ENCODE results near the gene ENO1. TPM values are rescaled to one million over a fixed set of nuclear protein-coding genes. Genes with fewer than 3 reads are reported as not detected.
A peak's percentile ranks its signal among the peaks of the same experiment; 100 is the strongest.

The ENO1 gene
- total RNA-seq, 1 donor from 2014 or later: 828 TPM

DNA sequence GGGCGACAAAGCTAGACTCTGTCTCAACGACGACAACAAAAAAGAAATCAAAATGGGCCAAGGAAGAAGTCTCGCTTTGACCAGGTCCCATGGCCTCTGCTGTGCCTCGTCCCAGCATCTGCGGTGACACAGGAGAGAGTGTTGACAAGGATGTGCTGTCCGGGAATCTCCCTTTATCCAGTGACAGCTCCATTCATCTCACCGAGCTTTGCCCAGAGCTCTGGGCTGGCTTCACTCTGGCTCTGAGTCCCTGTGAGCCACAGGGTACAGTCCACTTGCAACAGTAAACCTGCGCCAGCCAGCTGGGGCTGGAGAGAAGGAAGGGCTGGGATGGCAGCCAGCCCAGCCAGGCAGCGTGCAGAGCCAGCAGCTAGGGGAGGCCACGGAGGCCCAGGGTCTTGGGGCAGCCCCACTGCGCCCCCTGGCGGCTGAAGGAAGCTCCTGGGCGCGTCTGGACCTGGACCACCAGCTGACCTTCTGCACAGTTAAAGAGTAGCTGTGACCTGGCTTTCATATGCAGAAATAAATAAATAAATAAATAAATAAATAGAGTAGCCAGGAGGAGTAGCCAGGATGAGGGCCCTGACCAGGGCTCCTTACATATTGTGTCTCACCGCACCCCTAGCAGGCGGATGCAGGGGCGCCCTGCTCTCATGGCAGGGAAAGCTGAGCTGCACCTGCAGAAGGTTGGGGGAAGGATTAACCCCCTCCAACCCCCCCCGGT, 29.7 kb downstream of the ENO1 start:
- peak; percentile 88 for DNase-seq (ENCODE audit: extremely low spot score, unreplicated experiment)
- H3K4me3 Mint-ChIP-seq: no peak overlapping the region
- H3K4me1 Mint-ChIP-seq (ENCODE audit: unreplicated experiment): peaks cover 20% of the 10 kb centered on the region
- no peak overlapping the region for H3K27ac Mint-ChIP-seq
- TF ChIP-seq, protein P1, sequence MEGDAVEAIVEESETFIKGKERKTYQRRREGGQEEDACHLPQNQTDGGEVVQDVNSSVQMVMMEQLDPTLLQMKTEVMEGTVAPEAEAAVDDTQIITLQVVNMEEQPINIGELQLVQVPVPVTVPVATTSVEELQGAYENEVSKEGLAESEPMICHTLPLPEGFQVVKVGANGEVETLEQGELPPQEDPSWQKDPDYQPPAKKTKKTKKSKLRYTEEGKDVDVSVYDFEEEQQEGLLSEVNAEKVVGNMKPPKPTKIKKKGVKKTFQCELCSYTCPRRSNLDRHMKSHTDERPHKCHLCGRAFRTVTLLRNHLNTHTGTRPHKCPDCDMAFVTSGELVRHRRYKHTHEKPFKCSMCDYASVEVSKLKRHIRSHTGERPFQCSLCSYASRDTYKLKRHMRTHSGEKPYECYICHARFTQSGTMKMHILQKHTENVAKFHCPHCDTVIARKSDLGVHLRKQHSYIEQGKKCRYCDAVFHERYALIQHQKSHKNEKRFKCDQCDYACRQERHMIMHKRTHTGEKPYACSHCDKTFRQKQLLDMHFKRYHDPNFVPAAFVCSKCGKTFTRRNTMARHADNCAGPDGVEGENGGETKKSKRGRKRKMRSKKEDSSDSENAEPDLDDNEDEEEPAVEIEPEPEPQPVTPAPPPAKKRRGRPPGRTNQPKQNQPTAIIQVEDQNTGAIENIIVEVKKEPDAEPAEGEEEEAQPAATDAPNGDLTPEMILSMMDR (conservative IDR thresholded peaks at IDR 0.05): peak; percentile 94
- peaks cover 14% of the 10 kb centered on the region for H3K27me3 Mint-ChIP-seq
- H3K9me3 Mint-ChIP-seq: no peaks in the 10 kb centered on the region
- no peaks in the 10 kb centered on the region for H3K36me3 Mint-ChIP-seq

DNA sequence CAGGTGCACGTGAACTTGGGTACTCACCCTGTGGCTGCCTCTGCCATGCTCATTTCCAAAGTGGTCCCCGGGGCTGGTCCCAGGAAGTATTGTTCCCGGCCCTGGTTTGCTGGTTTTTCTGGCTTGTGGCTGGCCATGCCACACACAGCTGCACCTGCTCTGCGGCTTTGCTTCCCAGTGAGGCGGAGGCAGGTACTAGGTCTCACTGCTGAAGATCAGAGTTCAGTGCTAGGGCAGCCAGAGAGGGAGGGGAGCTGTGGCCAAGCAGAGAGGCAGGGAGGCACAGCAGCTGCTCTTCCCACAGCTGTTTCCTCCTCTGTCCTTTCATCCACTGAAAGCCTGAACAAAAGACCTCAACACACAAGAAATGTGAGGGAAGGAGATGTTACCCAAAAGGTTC, 30.5 kb downstream of the ENO1 start:
- Mint-ChIP-seq H3K4me1 (ENCODE audit: unreplicated experiment) (peaks cover 20% of the 10 kb centered on the region), H3K27me3 (peaks cover 15% of the 10 kb centered on the region), H3K9me3 (no peaks in the 10 kb centered on the region), H3K36me3 (no peaks in the 10 kb centered on the region), H3K4me3 (peak overlapping the region; percentile 47), H3K27ac (peak overlapping the region; percentile 21)
- TF ChIP-seq, protein P1 (conservative IDR thresholded peaks at IDR 0.05): no peak
- no peak for DNase-seq (ENCODE audit: extremely low spot score, unreplicated experiment)

DNA sequence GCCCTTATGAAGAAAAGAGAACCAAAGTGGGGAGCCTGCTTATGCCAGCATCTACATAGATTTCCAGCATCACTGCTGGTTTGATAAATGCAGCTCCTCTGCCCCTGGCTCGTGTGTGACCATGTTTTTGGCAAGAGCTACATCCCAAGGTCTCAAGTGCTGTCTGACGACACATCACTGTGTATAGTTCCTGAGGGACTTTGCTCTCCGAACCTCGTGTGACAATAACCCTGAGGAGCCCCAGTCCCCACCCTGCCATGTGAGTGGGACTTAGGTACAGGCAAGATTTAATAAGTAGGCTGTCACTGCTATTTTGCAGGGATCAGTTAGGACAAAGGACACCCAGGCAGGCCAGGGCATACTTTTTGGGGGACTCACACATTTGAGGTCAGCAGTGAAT, 32.2 kb downstream of the ENO1 start:
- H3K4me1 Mint-ChIP-seq (ENCODE audit: unreplicated experiment): peaks cover 20% of the 10 kb centered on the region
- H3K36me3 Mint-ChIP-seq: no peaks in the 10 kb centered on the region
- peaks cover 19% of the 10 kb centered on the region for H3K27me3 Mint-ChIP-seq
- no peaks in the 10 kb centered on the region for H3K9me3 Mint-ChIP-seq
- no peak overlapping the region for H3K4me3 Mint-ChIP-seq
- TF ChIP-seq, protein P1 (conservative IDR thresholded peaks at IDR 0.05): no peak
- DNase-seq (ENCODE audit: extremely low spot score, unreplicated experiment): no peak
- no peak overlapping the region for H3K27ac Mint-ChIP-seq

DNA sequence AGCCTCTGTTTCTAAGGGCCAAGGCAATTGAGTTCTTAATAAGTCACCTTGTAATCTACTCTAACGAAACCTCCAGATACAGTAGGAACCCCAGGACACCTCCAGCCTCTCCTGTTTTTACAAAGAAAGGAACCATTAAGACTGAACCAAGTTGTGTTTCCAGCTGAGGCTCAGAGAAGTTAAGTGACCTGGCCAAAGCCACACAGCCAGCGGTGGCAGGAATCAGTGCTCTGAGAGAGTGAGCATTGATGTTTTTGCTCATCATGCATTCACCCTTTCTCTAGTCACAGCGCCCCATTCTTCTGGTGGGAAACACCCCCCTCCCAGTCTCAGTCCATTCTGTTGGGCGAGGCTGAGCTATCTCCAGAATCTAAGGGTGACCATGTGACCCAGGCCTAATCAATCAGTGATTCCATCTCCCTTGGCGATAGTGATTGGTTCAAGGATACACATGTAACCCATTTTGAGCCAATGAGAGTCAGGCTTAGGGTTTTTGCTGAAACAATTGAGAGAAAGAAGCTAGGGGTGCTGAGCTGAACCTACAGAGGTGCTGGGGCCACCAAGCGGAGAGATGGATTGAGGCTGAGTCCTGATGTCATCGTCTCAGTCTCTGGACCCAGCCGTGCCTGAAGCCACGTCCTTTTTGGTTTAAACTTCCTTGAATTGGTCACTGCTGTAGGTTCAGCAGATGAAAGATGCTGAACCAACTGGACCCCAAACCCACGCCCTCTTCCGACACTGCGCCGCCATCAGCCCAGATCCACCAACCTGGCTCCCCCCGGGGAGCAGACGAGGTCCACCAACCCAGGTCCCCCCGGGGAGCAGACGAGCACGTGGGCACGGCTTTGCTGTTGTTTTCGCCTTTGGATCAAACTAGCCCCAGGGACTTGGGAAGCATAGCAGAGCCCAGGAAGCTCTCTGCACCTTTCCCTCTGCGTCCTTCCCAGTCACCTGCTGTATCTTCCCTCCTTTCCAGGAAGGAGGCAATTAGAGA, 33.1 kb downstream of the ENO1 start:
- TF ChIP-seq, protein P1 (conservative IDR thresholded peaks at IDR 0.05): no peak
- H3K9me3 Mint-ChIP-seq: no peaks in the 10 kb centered on the region
- no peaks in the 10 kb centered on the region for H3K36me3 Mint-ChIP-seq
- H3K4me1 Mint-ChIP-seq (ENCODE audit: unreplicated experiment): peaks cover 20% of the 10 kb centered on the region
- no peak overlapping the region for H3K4me3 Mint-ChIP-seq
- H3K27me3 Mint-ChIP-seq: peaks cover 19% of the 10 kb centered on the region
- DNase-seq (ENCODE audit: extremely low spot score, unreplicated experiment): no peak
- H3K27ac Mint-ChIP-seq: no peak overlapping the region

DNA sequence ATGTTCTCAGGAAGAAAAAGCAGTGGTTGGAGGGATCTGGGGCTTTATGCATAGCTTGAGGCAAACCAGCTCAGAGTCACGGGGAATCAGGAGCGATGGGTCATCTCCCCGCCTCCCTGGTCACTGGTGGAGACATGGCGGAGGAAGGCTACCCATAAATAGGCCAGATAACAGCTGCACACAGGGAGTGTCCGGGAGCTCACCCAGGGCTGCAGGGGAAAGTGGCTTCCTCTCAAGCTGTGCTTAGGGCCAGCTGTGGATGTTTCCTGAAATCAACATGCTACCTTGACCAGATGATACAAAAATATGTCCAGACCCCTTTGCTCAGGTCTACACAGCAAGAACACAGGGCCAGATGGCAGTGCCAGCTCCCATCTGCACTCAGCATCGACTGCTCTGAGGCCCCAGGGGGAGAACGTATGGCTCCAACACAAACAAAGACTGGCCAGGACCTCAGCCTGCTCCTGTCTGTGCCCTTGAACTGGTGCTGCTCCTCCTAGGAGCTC, 33.9 kb downstream of the ENO1 start:
- Mint-ChIP-seq H3K27me3 (peaks cover 22% of the 10 kb centered on the region), H3K9me3 (no peaks in the 10 kb centered on the region), H3K27ac (no peak overlapping the region), H3K4me1 (ENCODE audit: unreplicated experiment) (peaks cover 20% of the 10 kb centered on the region), H3K4me3 (no peak overlapping the region), H3K36me3 (no peaks in the 10 kb centered on the region)
- DNase-seq (ENCODE audit: extremely low spot score, unreplicated experiment): no peak
- TF ChIP-seq, protein P1 (conservative IDR thresholded peaks at IDR 0.05): no peak

Measured in type B pancreatic cell (in vitro differentiated cells).